HG03469 (cell line): ENCODE results near the gene MUC5AC.
"Not testable (repeated sequence)": the region's sequence is repeated elsewhere in the genome, so short reads cannot be mapped to it uniquely, and the experiment has no call there.

Source experiments
- ATAC-seq: cut with Tn5 transposase; IDR thresholded peaks from one replicate; pipeline ENCODE4 v1.9.1; 2021; ENCODE audit warnings: mild to moderate bottlenecking, moderate library complexity, moderate number of reproducible peaks; ENCODE audit not compliant: unreplicated experiment

Gene MUC5AC

DNA sequence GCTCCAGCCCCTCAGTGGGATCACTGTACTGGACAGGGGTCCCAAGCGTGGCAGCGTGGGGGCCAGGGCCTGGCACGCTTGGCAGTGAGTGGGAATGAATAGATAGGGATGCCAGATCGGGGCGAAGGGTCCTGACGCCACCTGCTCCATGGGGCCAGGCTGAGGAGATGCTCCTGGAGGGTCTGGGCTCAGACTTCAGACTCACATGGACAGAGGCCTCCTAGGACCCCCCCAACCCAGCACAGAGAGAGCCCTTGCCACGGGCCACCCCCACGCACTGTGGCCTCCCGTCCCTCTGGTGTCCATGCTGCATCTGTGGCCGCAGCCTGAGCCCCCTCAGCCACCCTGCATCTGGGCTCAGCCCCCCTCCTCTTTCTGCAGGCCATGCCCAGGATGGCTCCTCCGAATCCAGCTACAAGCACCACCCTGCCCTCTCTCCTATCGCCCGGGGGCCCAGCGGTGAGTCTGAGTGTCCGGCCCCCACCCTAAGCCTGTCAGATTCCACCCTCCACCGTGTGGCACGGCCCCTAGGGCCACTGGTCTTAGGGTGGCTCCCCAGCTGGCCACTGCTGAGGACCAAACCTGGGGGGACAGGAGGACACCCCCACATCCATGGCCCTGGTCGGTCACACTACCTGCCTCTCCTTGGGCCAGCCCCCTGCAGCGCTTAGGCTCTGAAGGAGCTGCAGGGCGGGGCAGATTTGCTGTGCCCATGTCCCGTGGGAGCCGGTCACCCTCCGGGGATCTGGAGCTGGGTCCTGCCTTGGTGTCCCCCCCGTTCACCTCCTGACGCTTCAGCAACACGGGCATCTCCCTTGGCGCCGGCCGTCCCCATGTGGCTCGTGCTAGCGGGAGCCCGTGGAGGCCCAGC, 2.7 kb downstream of the MUC5AC start:
- no peak for ATAC-seq

DNA sequence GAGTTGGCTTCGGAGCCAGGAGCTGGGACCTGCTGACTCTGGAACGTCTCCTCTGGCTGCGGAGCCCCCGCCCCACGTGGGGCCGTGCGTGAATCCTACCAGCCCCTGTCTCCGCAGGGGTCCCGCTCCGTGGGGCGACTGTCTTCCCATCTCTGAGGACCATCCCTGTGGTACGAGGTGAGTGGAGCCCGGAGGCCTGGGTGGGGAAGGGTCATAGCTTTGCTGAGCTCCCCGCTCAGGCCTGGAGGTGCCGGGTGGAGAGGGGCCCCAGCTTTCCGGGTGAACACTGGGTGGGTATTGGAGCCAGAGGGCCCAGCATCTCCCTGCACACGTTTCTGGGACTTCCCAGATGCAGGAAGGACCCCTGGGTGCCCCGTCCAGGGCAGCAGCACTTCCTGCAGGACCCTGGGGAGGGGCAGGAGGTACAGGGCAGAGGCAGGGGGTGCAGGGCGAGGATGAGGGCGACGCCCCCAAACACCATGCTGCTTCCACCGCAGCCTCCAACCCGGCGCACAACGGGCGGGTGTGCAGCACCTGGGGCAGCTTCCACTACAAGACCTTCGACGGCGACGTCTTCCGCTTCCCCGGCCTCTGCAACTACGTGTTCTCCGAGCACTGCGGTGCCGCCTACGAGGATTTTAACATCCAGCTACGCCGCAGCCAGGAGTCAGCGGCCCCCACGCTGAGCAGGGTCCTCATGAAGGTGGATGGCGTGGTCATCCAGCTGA, 3.8 kb downstream of the MUC5AC start:
- ATAC-seq = no peak

DNA sequence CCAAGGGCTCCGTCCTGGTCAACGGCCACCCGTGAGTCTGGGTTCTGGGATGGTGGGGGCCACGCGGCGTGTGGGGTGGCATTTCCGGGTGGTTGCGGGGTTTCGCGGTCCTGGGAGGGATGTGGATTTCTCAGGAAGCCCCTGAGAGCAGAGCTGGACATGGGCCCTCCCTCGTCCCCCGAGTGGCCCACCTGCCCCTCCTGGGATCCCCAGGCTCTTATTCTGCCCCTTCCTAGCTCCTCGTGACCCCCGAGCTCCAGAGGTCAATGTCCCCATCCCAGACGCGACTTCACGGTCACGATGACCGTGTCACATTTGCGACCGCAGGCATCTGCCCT, 4.4 kb downstream of the MUC5AC start:
- no peak for ATAC-seq

DNA sequence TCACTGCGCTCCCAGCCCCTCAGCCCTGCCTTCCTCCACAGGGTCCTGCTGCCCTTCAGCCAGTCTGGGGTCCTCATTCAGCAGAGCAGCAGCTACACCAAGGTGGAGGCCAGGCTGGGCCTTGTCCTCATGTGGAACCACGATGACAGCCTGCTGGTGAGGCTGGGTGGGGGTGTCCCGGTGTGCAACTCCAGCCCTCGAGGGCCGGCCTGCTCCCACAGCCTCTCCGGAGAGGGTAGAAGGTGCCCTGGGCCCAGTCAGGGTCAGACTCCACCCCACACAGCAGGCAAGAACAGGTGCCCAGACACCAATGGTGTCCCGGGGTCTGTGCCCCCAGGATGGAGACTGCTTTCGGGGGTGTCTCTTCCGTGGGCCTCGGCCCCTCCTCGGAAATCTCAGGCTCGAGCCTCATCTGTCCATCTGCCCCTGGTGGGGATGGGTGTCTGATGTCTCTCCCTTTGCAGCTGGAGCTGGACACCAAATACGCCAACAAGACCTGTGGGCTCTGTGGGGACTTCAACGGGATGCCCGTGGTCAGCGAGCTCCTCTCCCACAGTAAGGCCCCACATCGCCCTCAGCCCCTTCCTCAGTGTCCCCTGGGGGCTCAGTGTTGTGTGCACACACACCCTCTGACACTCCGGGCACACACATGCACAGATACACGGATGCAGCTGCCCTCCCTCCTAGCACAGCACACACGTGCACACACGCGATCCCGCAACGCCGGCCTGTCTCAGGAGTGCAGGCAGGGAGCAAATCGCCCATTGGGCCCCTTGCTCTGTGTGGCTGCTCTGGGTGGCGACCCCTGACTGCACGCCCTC, 4.9 kb downstream of the MUC5AC start:
- no peak for ATAC-seq

DNA sequence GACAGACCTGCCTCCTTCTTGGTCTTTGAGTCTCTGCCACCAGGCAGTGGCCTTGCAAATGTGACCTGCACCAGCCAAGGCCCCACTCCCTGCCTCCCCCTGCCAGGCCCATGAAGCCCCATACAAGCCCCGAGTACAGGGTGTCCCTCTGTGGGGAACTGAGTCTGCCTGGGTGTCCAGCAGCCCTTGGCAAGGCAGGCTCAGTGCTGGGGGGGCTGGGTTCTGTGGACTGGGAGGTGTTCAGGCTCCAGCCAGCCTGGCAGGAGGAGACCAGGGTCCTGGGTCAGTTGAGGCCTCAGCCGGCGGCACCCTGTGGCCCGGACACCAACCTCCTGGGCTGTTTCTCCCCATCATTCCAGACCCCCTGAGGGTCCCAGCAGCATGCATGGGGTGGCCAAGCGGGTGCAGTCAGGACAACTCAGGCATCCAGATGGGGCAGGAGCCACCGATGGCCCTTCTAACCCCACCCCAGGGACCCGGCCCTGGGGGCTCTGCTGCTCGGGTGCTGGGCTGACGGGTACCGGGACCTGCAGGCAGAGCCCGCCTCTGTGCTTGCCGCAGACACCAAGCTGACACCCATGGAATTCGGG, 5.7 kb downstream of the MUC5AC start:
- no peak for ATAC-seq

DNA sequence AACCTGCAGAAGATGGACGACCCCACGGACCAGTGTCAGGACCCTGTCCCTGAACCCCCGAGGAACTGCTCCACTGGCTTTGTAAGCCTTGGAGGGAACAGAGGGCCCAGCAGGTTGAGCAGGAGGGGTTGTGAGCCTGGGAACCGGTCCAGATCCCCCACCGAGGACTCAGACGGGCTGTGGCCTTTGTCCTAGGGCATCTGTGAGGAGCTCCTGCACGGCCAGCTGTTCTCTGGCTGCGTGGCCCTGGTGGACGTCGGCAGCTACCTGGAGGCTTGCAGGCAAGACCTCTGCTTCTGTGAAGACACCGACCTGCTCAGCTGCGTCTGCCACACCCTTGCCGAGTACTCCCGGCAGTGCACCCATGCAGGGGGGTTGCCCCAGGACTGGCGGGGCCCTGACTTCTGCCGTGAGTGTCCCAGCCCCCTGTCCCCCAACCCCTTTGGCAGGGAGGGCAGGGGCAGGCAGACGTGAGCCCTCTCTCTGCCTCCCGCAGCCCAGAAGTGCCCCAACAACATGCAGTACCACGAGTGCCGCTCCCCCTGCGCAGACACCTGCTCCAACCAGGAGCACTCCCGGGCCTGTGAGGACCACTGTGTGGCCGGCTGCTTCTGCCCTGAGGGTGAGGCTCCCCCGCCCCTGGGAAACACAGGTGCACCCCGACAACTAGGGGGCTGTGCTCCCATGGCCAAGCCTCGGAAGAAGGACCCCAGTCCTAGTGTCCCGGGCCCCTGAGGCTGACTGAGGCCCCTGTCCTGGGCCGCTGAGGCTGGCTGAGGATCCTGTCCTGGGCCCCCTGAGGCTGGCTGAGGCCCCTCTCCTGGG, 6.4 kb downstream of the MUC5AC start:
- no peak for ATAC-seq

DNA sequence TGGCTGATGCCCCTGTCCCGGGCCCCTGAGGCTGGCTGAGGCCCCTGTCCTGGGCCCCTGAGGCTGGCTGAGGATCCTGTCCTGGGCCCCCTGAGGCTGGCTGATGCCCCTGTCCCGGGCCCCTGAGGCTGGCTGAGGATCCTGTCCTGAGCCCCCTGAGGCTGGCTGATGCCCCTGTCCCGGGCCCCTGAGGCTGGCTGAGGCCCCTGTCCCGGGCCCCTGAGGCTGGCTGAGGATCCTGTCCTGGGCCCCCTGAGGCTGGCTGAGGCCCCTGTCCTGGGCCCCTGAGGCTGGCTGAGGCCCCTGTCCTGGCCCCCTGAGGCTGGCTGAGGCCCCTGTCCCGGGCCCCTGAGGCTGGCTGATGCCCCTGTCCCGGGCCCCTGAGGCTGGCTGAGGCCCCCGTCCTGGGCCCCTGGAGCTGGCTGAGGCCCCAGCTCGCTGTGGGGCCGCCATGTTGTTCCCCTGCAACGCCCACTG, 7.1 kb downstream of the MUC5AC start:
- ATAC-seq = not testable (repeated sequence)

DNA sequence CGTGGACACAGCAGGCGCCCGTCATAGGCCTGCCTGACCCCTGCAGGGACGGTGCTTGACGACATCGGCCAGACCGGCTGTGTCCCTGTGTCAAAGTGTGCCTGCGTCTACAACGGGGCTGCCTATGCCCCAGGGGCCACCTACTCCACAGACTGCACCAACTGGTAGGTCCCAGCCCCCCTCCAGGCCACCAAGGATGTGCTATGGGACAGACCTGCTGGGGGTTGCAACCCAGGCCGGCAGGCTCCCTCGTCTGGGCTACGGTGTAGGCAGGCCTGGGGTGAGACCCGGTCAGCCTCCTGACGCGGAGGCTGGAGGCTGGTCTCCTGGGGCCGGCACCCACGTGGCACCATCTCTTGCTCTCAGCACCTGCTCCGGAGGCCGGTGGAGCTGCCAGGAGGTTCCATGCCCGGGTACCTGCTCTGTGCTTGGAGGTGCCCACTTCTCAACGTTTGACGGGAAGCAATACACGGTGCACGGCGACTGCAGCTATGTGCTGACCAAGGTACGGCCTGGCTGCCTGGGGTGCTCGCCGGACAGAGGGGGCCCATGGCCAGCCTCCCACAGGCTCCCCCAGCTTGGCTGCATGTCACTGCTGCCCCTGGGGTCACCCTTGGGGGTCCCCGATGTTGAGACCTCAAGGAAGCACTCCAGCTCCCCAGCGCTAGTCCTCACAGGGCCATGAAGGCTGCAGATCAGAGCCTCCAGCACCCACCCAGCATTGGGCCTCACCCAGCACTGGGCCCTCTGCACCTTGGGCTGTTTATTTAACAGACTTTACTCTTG, 7.7 kb downstream of the MUC5AC start:
- no peak for ATAC-seq

DNA sequence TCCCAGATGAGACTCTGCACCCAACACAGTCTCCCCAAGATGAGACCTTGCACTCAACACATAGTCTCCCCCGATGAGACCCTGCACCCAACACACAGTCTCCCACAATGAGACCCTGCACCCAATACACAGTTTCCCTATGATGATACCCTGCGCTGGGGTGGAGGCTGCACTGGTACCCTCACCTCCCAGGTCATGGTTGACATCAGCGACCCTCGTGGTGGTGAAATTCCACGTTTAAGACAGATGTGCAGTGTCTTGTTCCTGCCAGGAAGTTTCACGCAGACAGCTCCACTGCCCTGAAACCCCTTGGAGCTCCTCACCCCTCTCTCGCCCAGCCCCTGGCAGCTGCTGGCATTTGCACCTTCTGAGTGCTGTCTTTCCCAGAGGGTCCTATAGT, 9.5 kb downstream of the MUC5AC start:
- ATAC-seq = no peak

DNA sequence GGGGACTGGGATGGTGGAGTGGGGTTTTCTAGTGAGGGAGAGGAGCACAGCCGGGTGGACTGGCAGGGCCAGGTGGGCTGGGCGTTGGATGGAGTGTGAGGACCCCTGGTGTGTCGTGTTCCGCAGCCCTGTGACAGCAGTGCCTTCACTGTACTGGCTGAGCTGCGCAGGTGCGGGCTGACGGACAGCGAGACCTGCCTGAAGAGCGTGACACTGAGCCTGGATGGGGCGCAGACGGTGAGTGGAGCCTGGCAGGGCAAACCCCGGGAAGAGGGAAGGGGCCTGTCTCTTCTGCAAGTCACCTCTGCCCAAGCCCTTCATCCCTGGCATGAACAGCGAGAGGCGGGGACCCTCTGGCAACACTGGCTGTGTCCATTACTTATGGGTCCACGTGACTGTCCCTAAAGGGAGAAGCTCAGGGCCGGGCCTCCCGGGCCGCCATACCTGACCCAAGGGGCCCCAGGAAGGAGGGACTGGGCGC, 10.0 kb downstream of the MUC5AC start:
- no peak for ATAC-seq

DNA sequence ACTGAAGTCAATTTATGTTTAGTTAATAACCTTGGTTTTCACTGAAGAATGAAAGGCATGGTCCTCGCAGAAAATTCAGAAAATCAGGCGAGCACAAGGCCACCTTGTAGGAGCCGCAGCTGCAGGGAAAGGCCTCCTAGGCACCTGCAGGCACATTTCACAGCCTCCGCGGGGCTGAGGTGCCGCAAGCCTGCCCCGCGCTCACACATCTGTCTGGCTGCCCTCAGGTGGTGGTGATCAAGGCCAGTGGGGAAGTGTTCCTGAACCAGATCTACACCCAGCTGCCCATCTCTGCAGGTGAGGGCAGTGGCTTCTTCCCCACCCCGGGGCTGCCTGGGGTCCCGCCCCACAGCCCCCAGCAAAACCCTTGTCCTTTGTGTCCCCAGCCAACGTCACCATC, 10.5 kb downstream of the MUC5AC start:
- no peak for ATAC-seq

DNA sequence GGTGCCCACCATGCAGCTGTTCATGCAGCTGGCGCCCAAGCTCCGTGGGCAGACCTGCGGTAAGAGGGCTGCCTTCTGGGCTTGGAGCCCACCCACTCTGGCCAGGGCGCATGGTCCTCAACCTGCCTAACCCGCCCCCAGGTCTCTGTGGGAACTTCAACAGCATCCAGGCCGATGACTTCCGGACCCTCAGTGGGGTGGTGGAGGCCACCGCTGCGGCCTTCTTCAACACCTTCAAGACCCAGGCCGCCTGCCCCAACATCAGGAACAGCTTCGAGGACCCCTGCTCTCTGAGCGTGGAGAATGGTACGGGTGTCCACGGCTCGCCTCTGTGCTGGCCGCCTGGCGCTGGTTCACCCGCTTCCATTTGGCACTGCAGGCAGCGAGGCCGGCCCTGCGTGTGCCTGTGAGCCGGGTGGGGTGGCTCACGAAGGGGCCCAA, 11.0 kb downstream of the MUC5AC start:
- no peak for ATAC-seq

DNA sequence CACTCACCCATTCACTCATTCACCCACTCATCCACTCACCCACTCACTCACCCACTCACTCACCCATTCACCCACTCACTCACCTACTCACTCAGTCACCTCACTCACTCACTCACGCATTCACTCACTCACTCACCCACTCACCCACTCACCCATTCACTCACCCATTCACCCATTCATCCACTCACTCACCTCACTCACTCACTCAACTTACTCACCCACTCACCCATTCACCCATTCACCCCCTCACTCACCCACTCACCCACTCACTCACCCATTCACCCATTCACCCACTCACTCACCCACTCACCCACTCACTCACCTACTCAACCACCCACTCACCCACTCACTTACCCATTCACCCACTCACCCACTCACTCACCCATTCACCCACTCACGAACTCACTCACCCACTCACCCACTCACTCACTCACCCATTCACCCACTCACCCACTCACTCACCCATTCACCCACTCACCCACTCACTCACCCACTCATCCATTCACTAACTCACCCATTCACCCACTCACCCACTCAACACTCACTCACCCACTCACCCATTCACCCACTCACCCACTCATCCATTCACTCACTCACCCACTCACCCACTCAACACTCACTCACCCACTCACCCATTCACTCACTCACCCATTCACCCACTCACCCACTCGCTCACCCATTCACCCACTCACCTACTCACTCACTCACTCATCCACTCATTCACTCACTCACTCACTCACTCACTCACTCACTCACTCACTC, 13.7 kb downstream of the MUC5AC start:
- ATAC-seq = no peak

DNA sequence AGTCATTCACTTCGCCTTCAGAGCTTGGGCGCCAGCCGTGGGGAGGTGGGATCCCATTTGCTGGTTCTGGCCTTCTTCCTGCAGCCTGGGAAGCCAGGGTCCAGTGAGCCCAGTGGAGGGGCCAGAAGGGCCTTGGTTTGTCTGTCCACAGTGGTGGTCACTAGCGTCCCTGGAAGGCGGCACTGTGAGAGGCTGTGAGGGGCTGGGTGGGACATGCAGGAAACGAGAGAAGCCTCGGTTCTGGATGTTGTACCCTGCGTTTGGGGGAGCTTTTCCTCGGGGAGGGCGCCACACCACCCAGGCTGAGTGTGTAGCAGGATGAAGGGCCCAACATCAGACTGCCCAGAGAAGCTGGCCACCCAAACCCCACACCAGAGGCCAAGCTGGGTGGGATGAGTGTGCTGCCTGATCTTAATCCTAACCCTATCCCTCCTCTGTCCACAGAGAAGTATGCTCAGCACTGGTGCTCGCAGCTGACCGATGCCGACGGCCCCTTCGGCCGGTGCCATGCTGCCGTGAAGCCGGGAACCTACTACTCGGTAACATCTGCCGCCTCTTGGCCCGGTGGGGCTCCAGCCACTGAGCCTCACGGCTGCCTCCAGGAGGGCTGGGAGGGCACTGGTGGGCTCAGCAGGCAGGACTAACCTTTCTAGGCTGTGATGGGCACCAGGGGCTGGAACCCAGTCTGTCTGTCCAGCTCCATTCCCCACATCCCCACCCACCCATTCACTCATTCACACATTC, 14.4 kb downstream of the MUC5AC start:
- no peak for ATAC-seq

DNA sequence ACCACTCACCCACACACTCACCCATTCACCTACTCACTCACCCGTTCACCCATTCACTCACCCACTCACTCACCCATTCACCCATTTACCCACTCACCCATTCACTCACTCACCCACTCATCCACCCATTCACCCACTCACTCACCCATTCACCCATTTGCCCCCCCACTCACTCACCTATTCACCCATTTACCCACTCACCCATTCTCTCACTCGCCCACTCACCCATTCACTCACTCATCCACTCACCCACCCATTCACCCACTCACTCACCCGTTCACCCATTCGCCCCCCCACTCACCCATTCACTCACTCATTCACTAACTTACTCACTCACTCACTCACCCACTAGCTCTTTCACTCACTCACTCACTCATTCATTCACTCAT, 15.0 kb downstream of the MUC5AC start:
- no peak for ATAC-seq

DNA sequence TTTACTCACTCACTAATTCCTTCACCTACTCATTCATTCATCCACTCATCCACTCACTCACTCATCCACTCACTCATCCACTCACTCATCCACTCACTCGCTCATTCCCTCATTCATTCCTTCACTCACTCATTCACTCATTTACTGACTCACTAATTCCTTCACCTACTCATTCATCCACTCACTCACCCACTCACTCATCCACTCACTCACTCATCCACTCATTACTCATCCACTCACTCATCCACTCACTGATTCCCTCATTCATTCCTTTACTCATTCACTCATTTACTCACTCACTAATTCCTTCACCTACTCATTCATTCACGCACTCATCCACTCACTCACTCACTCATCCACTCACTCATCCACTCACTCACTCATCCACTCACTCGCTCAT, 15.6 kb downstream of the MUC5AC start:
- ATAC-seq = not testable (repeated sequence)

DNA sequence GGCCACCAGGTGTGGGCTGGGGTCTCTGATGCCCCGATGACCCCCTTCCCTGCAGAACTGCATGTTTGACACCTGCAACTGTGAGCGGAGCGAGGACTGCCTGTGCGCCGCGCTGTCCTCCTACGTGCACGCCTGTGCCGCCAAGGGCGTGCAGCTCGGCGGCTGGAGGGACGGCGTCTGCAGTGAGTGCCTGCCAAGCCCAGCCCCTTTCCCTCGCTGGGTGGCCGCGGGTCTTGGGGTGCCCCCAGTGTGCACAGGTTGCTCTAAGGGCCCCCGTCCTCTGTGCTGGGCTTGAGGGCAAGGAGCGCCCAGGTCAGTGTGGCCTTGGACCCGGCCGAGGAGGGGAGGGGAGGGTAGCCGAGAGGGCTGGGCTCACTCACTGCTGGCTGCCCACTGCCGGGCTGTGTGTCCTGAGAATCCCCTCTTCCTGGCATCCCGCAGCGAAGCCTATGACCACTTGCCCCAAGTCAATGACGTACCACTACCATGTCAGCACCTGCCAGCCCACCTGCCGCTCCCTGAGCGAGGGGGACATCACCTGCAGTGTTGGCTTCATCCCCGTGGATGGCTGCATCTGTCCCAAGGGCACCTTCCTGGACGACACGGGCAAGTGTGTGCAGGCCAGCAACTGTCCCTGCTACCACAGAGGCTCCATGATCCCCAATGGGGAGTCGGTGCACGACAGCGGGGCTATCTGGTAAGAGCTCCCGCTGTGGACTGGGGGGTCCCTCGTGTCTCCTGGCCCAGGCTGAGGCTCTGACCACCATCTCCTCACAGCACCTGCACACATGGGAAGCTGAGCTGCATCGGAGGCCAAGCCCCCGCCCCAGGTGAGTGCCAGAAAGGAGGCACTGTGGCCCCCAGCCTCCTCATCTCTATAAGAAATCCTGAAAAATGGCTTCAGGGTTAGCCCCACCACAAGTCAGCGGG, 17.0 kb downstream of the MUC5AC start:
- ATAC-seq = no peak
